ENCODE results near the gene PCDHGB1.

GRCh38 chr5:141354900-141355469, 5.1 kb downstream of the PCDHGB1 start, which contains the start of gene PCDHGA4:
- TF ChIP-seq POLR2A (IDR thresholded peaks at IDR 0.05) (no peak), CTCF (IDR thresholded peaks at IDR 0.05) (no peak)
